Fibroblast of mammary gland (primary cell): Measurements from ENCODE around the gene UTP11.
A peak's percentile ranks its signal among the peaks of the same experiment; 100 is the strongest.

Experiments
- DNase-seq: peaks from one replicate; pipeline ENCODE4 v3.0.0-alpha.2; 2010; ENCODE audit warnings: low read depth
- H3K4me3 ChIP-seq: 2 replicates; pipeline ENCODE4 v1.5.1; 2011; ENCODE audit warnings: low read depth, mild to moderate bottlenecking, low read length, moderate library complexity; ENCODE audit not compliant: control insufficient read depth
- CTCF ChIP-seq: conservative IDR thresholded peaks from 2 replicates; pipeline ENCODE4 v1.5.1; 2011; ENCODE audit warnings: low read depth, low read length, inconsistent platforms; ENCODE audit not compliant: control insufficient read depth, insufficient read depth

UTP11 gene

DNA sequence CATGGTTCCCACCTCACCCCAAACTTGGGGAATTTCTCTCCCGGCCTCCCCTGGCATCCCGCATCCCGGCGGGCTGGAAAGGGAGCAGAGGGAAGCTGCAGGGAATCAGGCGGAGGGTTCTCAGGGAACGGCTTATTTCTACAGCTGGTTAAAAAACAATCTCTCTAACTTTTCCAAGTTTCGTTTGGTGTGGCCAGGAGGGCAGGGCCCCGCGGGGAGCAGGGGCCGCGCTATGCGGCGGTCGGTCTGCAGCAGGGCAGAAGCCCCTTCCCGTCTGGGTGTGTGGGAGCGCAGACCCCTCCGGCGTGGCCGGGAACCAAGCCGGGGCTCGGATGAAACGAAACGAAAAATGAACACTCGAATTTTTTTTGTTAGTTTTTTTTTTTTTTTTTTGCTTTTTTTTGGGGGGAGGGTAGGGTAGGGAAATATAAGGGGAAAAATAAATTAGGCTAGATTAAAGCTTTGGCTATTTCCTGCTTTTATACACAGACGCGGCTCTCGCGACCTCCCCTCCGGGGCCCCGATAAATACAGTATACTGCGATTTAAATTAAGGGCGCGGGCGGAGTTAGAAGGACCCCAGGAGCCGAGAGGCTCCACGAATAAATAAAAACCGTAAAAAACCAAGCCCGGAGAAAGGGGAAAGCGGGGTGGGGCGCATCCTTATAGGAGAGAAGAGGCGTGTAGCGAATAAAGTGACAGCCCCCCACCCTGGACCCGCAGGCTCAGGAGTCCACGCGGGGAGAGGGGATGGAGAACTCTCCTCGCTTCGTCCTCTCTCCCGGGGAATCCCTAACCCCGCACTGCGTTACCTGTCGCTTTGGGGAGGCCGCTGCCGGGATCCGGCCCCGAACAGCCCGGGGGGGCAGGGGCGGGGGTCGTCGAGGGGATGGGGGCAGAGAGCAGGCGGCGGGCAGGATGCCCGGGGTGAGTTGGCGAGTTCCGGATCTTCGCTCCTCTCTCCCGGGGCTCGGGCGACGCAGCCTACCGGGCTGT is 32.0 kb downstream of the UTP11 start:
- no peak overlapping the region for H3K4me3 ChIP-seq
- no peak for TF ChIP-seq CTCF
- DNase-seq, result no peak

DNA sequence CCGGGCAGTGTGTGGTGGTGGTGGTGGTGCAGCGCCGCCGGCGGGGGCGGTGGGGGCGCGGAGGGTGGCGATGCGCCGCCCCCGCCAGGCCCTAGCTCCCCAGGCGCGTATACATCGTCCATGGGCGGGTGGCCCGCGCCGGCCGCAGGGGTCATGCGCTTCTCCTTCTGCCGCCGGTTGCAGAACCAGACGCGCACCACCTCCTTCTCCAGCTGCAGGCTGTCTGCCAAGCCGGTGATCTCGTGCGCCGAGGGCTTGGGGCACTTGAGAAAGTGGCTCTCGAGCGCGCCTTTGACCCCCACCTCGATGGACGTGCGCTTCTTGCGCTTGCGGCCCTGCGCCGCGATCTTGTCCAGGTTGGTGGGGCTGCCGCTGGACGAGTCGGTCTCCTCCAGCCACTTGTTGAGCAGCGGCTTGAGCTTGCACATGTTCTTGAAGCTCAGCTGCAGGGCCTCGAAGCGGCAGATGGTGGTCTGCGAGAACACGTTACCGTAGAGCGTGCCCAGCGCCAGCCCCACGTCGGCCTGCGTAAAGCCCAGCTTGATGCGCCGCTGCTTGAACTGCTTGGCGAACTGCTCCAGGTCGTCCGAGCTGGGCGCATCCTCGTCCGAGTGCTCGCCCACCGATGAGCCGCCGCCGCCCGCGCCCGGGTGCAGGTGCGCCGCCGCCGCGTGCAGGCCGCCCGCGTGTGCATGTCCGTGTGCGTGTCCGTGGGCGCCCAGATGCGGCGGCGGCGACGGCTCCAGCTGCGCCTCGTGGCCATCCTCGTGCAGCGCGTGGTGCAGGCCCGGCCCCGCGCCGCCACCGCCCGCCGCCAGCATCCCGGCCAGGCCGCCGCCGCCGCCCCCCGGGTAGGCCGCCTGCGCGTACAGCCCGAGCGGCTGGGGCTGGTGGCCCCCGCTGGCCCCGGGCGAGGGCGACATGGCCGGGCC is 33.1 kb downstream of the UTP11 start:
- no peak for TF ChIP-seq CTCF
- no peak for DNase-seq
- H3K4me3 ChIP-seq, result no peak overlapping the region

DNA sequence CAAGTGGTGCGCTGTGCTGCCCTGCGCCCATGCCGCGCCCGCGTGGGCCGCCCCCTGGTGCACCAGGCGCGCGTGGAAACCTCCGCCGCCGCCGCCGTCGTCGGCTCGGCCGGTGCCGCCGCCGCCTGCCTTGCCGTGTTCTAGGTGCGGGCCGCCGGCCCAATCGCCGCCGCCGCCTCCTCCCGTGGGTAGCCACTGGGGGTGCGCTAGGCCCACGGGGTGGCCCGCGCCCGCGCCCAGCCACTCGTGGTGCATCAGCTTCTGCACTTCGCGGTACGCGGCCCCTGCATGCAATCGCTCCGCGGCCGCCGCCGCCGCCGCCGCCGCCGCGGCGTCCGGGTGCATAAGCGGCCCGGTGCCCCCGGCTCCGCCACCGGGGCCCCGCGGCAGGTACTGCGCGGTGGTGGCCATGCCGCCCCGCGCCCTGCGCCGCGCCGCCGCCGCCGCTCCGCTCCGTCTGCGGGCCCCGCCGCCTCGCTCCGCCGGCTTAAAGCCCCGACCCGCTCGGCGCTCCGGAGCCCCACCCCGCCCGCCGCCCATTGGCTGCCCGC is 33.9 kb downstream of the UTP11 start, which contains the start of gene POU3F1:
Gene POU3F1 (minus strand): TSS at position 461 of the 551 bp plus-strand sequence. CDS start 50 bp downstream, at position 411.
- DNase-seq, result no peak
- TF ChIP-seq CTCF, result no peak
- peak within 1 kb of the TSS; percentile 33 for H3K4me3 ChIP-seq

GRCh38 chr1:38046884-38047602 is 34.5 kb downstream of the UTP11 start:
- H3K4me3 ChIP-seq, result peak overlapping the region; percentile 33
- TF ChIP-seq CTCF, result no peak
- peak; percentile 59 for DNase-seq

GRCh38 chr1:38047603-38048141 is 35.1 kb downstream of the UTP11 start:
- TF ChIP-seq CTCF, result no peak
- peak; percentile 26 for DNase-seq
- H3K4me3 ChIP-seq, result peak overlapping the region; percentile 33
